B cell (primary cell): Measurements from ENCODE around the gene ZNF407.

Experiments used
- EZH2 ChIP-seq: IDR thresholded peaks from 2 replicates; pipeline ENCODE4 v1.6.1; 2012; ENCODE audit warnings: borderline replicate concordance, low read depth, mild to moderate bottlenecking, moderate library complexity, low read length; ENCODE audit not compliant: insufficient read depth, poor library complexity, severe bottlenecking
- TF ChIP-seq, protein P1 (sequence below): fragments of 200-600 bp; IDR thresholded peaks from one replicate; pipeline ENCODE4 v1.8.0; 2022; ENCODE audit warnings: antibody characterized with exemption, mild to moderate bottlenecking

- TF ChIP-seq, protein P1, sequence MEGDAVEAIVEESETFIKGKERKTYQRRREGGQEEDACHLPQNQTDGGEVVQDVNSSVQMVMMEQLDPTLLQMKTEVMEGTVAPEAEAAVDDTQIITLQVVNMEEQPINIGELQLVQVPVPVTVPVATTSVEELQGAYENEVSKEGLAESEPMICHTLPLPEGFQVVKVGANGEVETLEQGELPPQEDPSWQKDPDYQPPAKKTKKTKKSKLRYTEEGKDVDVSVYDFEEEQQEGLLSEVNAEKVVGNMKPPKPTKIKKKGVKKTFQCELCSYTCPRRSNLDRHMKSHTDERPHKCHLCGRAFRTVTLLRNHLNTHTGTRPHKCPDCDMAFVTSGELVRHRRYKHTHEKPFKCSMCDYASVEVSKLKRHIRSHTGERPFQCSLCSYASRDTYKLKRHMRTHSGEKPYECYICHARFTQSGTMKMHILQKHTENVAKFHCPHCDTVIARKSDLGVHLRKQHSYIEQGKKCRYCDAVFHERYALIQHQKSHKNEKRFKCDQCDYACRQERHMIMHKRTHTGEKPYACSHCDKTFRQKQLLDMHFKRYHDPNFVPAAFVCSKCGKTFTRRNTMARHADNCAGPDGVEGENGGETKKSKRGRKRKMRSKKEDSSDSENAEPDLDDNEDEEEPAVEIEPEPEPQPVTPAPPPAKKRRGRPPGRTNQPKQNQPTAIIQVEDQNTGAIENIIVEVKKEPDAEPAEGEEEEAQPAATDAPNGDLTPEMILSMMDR: no peak
- TF ChIP-seq EZH2: no peak
Observed at GRCh38 chr18:74682141-74682990, 84.7 kb downstream of the ZNF407 start.
